BLaER1 treated with 17β-estradiol and CSF1 and Interleukin-3, amounts not matched to agents 10 nM and 100 nM (cell line): ENCODE measurements around the gene CCND3.

Experiments used
- H3K27ac ChIP-seq, 11 experiments: shearing (Covaris generic); formaldehyde crosslinking; 2 replicates each; pipeline ENCODE4 v1.8.1; 2022
- H3K27me3 ChIP-seq, 11 experiments: shearing (Covaris generic); formaldehyde crosslinking; 2 replicates each; pipeline ENCODE4 v1.8.1; 2022
- H3K36me3 ChIP-seq, 11 experiments: shearing (Covaris generic); formaldehyde crosslinking; 2 replicates each; pipeline ENCODE4 v1.8.1; 2022
- H3K4me1 ChIP-seq, 10 experiments: shearing (Covaris generic); formaldehyde crosslinking; 2 replicates each; pipeline ENCODE4 v1.8.1; 2022
- H3K4me2 ChIP-seq, 11 experiments: shearing (Covaris generic); formaldehyde crosslinking; 2 replicates each; pipeline ENCODE4 v1.8.1; 2022
- H3K4me3 ChIP-seq, 10 experiments: shearing (Covaris generic); formaldehyde crosslinking; 2 replicates each; pipeline ENCODE4 v1.8.1; 2022
- H3K9ac ChIP-seq, 11 experiments: shearing (Covaris generic); formaldehyde crosslinking; 2 replicates each; pipeline ENCODE4 v1.8.1; 2022
- H3K9me3 ChIP-seq, 11 experiments: shearing (Covaris generic); formaldehyde crosslinking; replicated peaks in 1 of 11; 2 replicates each; pipeline ENCODE4 v1.8.1; 2022
- H4K20me1 ChIP-seq, 11 experiments: shearing (Covaris generic); formaldehyde crosslinking; 2 replicates each; pipeline ENCODE4 v1.8.1; 2022
- Cebpa-rat ChIP-seq, 11 experiments: shearing (Covaris generic); IDR thresholded peaks; 2 replicates each; pipeline ENCODE4 v1.8.1; 2022

The CCND3 gene

GRCh38 chr6:41935685-41936072, 5.9 kb downstream of the CCND3 start:
- peak overlapping the region; percentile 92 to 100 (median 98) for H3K4me2 ChIP-seq
- peaks cover 63 to 100% (median 92%) of the 10 kb centered on the region in 11 experiments for H3K36me3 ChIP-seq

DNA sequence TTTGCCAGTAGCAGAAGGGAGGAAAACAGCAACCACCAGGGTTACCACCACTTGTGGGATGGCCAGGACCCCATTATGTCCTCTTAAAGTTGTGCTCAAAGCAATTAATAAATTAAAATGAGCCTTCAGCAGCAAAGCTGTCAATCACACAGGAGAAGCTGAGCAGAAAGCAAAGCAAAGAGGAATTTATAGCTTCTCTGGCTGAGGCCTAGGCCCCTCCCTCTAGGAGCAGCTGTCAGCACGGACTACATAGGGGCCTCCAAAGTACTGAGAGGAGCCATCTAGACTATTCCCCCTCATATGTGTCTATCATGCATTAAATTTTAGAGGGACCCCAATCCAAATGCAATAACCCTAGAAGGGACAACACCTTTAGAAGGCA, 6.4 kb downstream of the CCND3 start:
- H3K9ac ChIP-seq = peak overlapping the region; percentile 70 to 100 (median 97); a peak in 21 of 22 replicates
- peak overlapping the region; percentile 92 to 100 (median 98) for H3K4me2 ChIP-seq
- H3K4me1 ChIP-seq = peaks cover 47 to 92% (median 80%) of the 10 kb centered on the region in 10 experiments
- peaks cover 11 to 59% (median 29%) of the 10 kb centered on the region in 11 experiments; a peak in 21 of 22 replicates for H4K20me1 ChIP-seq
- H3K9me3 ChIP-seq = no peaks in the 10 kb centered on the region
- no peaks in the 10 kb centered on the region for H3K27me3 ChIP-seq
- TF ChIP-seq Cebpa-rat (IDR thresholded peaks at IDR 0.05) = no peak
- peaks cover 68 to 100% (median 93%) of the 10 kb centered on the region in 11 experiments for H3K36me3 ChIP-seq
- peak overlapping the region in 8 of 10 experiments; percentile 45 to 99 (median 97); a peak in 16 of 20 replicates for H3K4me3 ChIP-seq
- H3K27ac ChIP-seq = peak overlapping the region; percentile 51 to 100 (median 99); a peak in 21 of 22 replicates

More at GRCh38 chr6:41935685-41936072, 5.9 kb downstream of the CCND3 start:
- Histone ChIP-seq H3K9ac (peak overlapping the region; percentile 70 to 100 (median 97)), H4K20me1 (peaks cover 6 to 54% (median 25%) of the 10 kb centered on the region in 11 experiments; a peak in 20 of 22 replicates), H3K4me3 (peak overlapping the region; percentile 14 to 99 (median 80); a peak in 18 of 20 replicates), H3K4me1 (peaks cover 47 to 87% (median 76%) of the 10 kb centered on the region in 10 experiments), H3K27me3 (no peaks in the 10 kb centered on the region), H3K27ac (peak overlapping the region; percentile 51 to 100 (median 99); a peak in 21 of 22 replicates), H3K9me3 (no peaks in the 10 kb centered on the region)
- no peak for TF ChIP-seq Cebpa-rat (IDR thresholded peaks at IDR 0.05)

DNA sequence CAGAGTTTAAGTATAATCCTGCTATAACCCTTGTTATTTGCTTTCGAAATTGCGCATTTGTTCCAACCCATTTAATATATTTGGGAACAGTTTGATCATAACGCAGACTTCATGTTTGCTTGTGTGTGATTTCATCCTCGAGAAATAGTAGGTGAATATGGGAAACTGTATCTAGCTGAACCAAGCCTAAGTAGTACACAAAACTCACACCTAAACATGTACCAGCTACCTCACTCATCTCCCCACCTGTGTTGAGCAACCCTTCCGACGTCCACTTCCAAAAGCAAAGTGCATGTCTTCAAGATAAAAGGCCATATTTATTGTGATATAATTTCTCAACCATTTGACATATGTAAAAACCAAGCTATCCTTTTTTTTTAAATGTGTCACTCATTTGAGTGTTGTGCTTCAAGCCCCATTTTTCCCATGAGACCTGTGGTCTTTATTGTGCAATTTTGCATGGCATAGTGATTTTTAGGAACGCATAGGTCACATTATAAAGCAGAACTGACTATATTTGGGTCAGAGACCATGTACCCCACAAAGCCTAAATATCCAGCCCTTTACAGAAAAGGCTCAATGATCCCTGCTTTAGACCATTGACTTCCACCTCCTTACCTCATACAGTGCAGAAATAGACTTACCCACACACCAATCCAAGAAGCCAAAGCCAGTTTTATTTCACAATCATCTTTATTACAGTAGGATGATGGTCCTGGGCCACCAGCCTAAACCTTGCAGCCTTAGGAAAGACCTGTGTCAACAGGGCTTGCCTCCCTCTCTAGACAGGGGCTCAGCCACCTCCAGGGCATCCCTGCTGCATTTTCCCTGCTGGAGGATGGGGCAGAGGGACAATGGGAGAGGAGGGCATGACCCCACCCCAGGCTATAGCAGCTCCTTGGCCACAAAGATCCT, 7.1 kb downstream of the CCND3 start:
- peaks cover 47 to 98% (median 86%) of the 10 kb centered on the region in 10 experiments for H3K4me1 ChIP-seq
- H4K20me1 ChIP-seq = peaks cover 17 to 65% (median 36%) of the 10 kb centered on the region in 11 experiments; a peak in 21 of 22 replicates
- no peaks in the 10 kb centered on the region for H3K9me3 ChIP-seq
- peak overlapping the region; percentile 92 to 100 (median 98) for H3K4me2 ChIP-seq
- H3K27me3 ChIP-seq = no peaks in the 10 kb centered on the region
- TF ChIP-seq Cebpa-rat (IDR thresholded peaks at IDR 0.05) = peak in 9 of 11 experiments; percentile 66 to 97 (median 87); a peak in 16 of 22 replicates
- H3K4me3 ChIP-seq = peak overlapping the region in 7 of 10 experiments; percentile 58 to 99 (median 97); a peak in 14 of 20 replicates
- peak overlapping the region in 10 of 11 experiments; percentile 84 to 100 (median 100); a peak in 20 of 22 replicates for H3K27ac ChIP-seq
- peaks cover 74 to 100% (median 93%) of the 10 kb centered on the region in 11 experiments for H3K36me3 ChIP-seq
- H3K9ac ChIP-seq = peak overlapping the region; percentile 70 to 100 (median 97); a peak in 21 of 22 replicates

- Histone ChIP-seq H3K4me1 (peaks cover 40 to 99% (median 82%) of the 10 kb centered on the region in 10 experiments), H4K20me1 (peaks cover 19 to 85% (median 52%) of the 10 kb centered on the region in 11 experiments; a peak in 21 of 22 replicates), H3K9me3 (no peaks in the 10 kb centered on the region), H3K9ac (peak overlapping the region in 7 of 11 experiments; percentile 12 to 100 (median 99); a peak in 9 of 22 replicates), H3K27ac (peak overlapping the region in 9 of 11 experiments; percentile 94 to 100 (median 100); a peak in 18 of 22 replicates), H3K27me3 (no peaks in the 10 kb centered on the region), H3K36me3 (peaks cover 96 to 100% (median 97%) of the 10 kb centered on the region in 11 experiments), H3K4me3 (no peak overlapping the region), H3K4me2 (peak overlapping the region in 6 of 11 experiments; percentile 8 to 100 (median 98); a peak in 4 of 22 replicates)
- no peak for TF ChIP-seq Cebpa-rat (IDR thresholded peaks at IDR 0.05)
Observed at GRCh38 chr6:41932378-41932777, 9.2 kb downstream of the CCND3 start.

- H3K36me3 ChIP-seq = peaks cover 95 to 100% (median 97%) of the 10 kb centered on the region in 11 experiments
- no peak for TF ChIP-seq Cebpa-rat (IDR thresholded peaks at IDR 0.05)
- H3K9me3 ChIP-seq = no peaks in the 10 kb centered on the region
- peak overlapping the region in 3 of 11 experiments; percentile 13 to 100 (median 22); a peak in 4 of 22 replicates for H3K9ac ChIP-seq
- peak overlapping the region in 9 of 11 experiments; percentile 94 to 100 (median 100); a peak in 13 of 22 replicates for H3K27ac ChIP-seq
- H3K27me3 ChIP-seq = no peaks in the 10 kb centered on the region
- peaks cover 34 to 98% (median 81%) of the 10 kb centered on the region in 10 experiments for H3K4me1 ChIP-seq
- peaks cover 19 to 91% (median 58%) of the 10 kb centered on the region in 11 experiments; a peak in 21 of 22 replicates for H4K20me1 ChIP-seq
- peak overlapping the region in 5 of 11 experiments; percentile 9 to 97 (median 29); a peak in 4 of 22 replicates for H3K4me2 ChIP-seq
- no peak overlapping the region for H3K4me3 ChIP-seq
Observed at GRCh38 chr6:41931792-41932191, 9.8 kb downstream of the CCND3 start.

DNA sequence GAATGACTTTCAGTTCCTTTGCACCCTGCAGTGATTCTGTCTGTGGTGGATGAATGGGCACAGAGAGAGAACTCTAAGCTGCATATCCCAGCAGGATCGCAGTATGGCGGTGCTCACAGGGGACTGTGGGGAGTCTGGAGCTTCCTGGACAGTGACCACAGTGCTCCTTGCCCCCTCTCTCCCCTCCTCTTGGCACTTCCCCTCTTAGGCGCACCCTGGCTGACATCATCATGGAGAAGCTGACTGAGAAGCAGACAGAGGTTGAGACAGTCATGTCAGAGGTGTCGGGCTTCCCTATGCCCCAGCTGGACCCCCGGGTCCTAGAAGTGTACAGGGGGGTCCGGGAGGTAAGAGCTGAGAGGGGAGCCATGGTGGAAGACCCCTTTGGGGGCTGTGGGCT, 11.7 kb downstream of the CCND3 start:
- Histone ChIP-seq H3K36me3 (peaks cover 81 to 100% (median 98%) of the 10 kb centered on the region in 11 experiments), H3K27ac (peak overlapping the region in 10 of 11 experiments; percentile 15 to 100 (median 48); a peak in 16 of 22 replicates), H3K4me1 (peaks cover 25 to 95% (median 78%) of the 10 kb centered on the region in 10 experiments), H3K4me3 (no peak overlapping the region), H3K27me3 (no peaks in the 10 kb centered on the region), H4K20me1 (peaks cover 8 to 90% (median 69%) of the 10 kb centered on the region in 11 experiments; a peak in 21 of 22 replicates), H3K9me3 (no peaks in the 10 kb centered on the region), H3K4me2 (peak overlapping the region in 9 of 11 experiments; percentile 4 to 61 (median 37); a peak in 15 of 22 replicates), H3K9ac (peak overlapping the region; percentile 3 to 60 (median 39); a peak in 15 of 22 replicates)
- TF ChIP-seq Cebpa-rat (IDR thresholded peaks at IDR 0.05) = no peak

DNA sequence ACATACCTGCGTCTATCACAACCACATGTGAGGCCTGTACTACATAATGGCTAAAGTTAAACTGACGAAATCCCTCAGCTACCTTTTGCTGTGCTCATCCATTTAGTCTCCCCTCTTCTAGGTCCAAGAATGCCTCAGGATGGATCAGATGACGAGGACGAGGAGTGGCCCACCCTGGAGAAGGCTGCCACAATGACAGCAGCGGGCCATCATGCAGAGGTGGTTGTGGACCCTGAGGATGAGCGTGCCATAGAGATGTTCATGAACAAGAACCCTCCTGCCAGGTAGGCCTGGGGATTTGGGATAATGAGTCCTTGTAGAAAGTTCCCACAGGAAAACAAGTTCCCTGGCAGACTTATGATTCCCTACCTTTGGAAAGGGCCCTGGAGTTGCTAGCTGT, 14.4 kb downstream of the CCND3 start:
- Histone ChIP-seq H3K27me3 (no peaks in the 10 kb centered on the region), H3K9me3 (no peaks in the 10 kb centered on the region), H4K20me1 (peaks cover 5 to 100% (median 91%) of the 10 kb centered on the region in 11 experiments; a peak in 21 of 22 replicates), H3K9ac (peak overlapping the region in 7 of 11 experiments; percentile 5 to 39 (median 25); a peak in 5 of 22 replicates), H3K27ac (peak overlapping the region in 3 of 11 experiments; percentile 8 to 25 (median 13); a peak in 2 of 22 replicates), H3K4me2 (peak overlapping the region in 7 of 11 experiments; percentile 2 to 25 (median 15); a peak in 4 of 22 replicates), H3K4me3 (no peak overlapping the region), H3K4me1 (peaks cover 33 to 93% (median 75%) of the 10 kb centered on the region in 10 experiments), H3K36me3 (peaks cover 62 to 98% (median 93%) of the 10 kb centered on the region in 11 experiments)
- no peak for TF ChIP-seq Cebpa-rat (IDR thresholded peaks at IDR 0.05)

- Histone ChIP-seq H3K9ac (peak overlapping the region; percentile 90 to 99 (median 93)), H3K4me2 (peak overlapping the region; percentile 87 to 97 (median 94)), H3K9me3 (no peaks in the 10 kb centered on the region), H3K27ac (peak overlapping the region; percentile 90 to 98 (median 94)), H3K4me3 (peak overlapping the region; percentile 77 to 94 (median 90)), H3K4me1 (peaks cover 48 to 71% (median 61%) of the 10 kb centered on the region in 10 experiments), H3K27me3 (no peaks in the 10 kb centered on the region), H4K20me1 (peaks cover 0 to 51% (median 47%) of the 10 kb centered on the region in 11 experiments; a peak in 19 of 22 replicates), H3K36me3 (peaks cover 11 to 58% (median 43%) of the 10 kb centered on the region in 11 experiments; a peak in 21 of 22 replicates)
- no peak for TF ChIP-seq Cebpa-rat (IDR thresholded peaks at IDR 0.05)
Observed at GRCh38 chr6:41922154-41922553, 19.5 kb downstream of the CCND3 start.
